AG20443 (cell line): ENCODE results near the gene SKIC2.
"Not testable (repeated sequence)": the region's sequence is repeated elsewhere in the genome, so short reads cannot be mapped to it uniquely, and the experiment has no call there.

Source experiments
- DNase-seq: peaks from one replicate; pipeline ENCODE4 v3.0.0; 2012; ENCODE audit warnings: low spot score, mixed read lengths

The SKIC2 gene

DNA sequence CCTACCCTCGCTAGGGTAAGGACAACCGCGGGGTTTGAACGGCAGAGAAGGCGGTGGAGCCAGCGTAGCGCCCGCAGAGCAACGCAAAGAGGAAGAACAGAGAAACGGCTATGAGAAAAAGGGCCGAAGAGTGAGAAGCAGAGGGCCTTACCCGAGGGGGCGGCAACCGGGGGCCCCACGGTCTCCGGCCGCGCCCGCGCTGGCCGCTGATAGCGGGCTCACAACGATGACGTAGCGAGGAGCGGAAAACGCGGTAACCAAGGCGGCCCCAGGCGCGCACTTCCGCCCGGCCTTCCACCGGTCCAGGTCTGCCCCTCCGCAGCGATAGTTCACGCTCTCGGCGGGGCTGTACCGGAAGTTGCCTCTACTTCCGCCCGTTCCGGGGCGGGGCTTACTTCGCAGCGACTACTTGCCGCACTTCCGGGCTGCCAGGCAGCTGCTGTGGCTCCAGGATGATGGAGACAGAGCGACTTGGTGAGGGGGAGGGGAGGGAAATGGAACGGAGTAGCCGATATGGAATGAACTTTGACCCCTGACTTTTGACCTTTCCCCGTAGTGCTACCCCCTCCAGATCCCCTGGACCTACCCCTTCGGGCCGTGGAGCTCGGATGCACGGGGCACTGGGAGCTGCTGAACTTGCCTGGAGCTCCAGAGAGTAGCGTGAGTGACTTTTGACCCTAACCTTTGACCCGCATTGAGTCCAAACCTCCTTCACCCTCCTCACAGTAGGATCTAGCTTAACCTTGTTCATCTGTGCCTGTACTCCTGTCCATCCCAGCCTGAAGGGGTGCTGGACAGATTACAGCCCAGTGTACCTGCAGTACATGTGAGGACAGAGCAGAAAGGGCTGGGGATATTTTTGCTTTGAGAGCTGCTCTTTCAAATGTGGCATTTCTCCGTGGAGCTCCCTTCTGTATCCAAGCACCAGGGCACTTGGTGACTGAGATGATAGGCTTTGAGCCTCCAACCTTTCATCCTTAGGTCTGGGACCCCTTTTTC lies at the start of gene SKIC2, which contains the start of gene NELFE:
SKIC2 (plus strand) TSS at position 435 of the 999 bp plus-strand sequence; CDS start at position 453, 18 bp downstream.
NELFE (minus strand) TSS at position 231 of the 999 bp plus-strand sequence. CDS start 525 bp downstream, outside the sequence.
- DNase-seq = peak; percentile 99

- DNase-seq = not testable (repeated sequence)
These were observed 49.7 kb upstream of the SKIC2 start for GRCh38 chr6:31909298-31909697.

DNA sequence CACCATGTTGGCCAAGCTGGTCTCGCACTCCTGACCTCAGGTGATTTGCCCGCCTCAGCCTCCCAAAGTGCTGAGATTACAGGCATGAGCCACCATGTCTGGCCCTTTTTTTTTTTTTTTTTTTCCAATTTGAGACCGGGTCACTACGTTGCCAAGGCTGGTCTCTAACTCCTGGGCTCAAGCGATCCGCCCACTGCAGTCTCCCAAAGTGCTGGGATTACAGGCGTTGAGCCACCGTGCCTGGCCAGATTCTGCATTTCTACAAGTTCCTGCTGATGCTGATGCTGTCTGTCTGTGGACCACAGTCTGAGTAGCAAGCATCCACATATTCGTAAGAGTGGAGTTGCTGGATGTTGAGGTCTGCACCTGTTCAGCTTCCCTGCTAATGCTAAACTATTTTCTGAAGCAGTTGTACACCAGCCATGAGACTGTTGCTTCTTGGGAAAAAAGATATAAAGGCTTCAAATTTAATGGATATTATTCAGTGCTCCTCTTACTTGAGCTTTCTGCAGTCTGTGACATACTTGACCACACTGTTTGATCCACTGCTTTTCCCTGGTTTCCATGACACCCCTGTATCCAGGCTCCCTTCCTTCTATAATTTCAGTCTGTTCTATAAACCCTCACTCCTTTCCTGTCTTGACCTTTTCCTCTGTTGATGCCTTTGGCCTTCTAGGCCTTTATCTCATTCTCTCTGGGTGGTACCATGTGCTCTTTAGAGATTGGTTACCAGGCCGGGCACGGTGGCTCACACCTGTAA lies 47.0 kb upstream of the SKIC2 start:
- no peak for DNase-seq

DNA sequence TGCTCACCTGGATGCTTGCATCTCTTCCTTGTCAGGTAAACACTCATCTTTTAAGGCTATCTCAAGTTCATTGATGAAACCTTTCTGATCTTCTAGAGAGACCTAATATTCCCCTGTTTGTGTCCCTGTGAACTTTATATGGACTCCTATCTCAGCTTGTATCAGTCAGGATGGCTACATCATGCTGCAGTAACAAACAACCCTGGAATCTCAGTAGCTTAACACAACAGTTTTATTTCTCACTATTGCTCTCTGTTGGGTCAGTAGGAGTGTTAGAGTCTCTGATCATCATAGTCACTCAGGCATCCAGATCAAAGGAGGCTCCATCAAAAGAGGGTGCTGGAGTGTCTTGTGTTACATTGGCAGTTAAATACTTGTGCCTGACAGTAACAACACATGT lies 43.6 kb upstream of the SKIC2 start:
- no peak for DNase-seq

DNA sequence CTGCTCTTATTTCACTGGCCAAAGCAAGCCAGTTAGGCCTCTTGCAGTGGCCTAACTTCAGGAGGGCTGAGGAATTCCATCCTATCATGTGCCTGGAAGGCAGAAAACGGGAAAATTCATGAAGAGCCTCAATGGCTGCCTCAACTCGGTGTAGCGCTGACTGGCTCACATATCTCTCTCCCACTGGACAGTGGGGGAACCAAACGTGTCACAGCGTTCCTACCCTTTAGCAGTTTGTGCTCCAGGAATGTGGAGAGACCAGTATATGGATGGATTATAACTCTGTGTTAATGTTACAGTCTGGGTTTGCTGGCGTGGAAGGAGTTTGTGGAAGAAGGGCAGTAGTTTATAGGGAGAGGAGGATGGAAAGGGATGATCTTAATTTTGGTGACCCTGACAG lies 43.2 kb upstream of the SKIC2 start:
- no peak for DNase-seq

DNA sequence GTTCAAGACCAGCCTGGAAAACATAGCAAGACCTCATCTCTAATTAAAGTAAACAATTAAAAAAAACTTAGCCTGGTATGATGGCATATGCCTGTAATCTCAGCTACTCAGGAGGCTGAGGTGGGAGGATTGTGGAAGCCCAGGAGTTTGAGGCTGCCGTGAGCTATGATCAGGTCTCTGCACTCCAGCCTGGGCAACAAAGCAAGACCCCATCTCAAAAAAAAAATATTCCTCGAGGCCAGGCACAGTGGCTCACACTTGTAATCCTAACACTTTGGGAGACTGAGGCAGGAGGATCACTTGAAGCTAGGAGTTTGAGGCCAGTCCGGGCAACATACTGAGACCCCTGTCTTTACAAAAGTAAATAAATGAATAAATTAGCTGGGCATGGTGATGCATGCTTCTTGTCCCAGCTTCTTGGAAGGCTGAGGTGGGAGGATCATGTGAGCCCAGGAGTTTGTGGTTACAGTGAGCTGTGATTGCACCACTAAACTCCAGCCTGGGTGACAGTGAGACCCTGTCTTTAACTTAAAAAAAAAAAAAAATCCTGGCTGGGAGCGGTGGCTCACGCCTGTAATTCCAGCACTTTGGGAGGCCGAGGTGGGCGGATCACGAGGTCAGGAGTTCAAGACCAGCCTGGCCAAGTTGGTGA lies 40.8 kb upstream of the SKIC2 start:
- DNase-seq = no peak

GRCh38 chr6:31919624-31920303 lies 39.2 kb upstream of the SKIC2 start:
- no peak for DNase-seq

- no peak for DNase-seq
These were observed 38.2 kb upstream of the SKIC2 start for GRCh38 chr6:31920811-31921210.

- DNase-seq = no peak
These were observed 36.0 kb upstream of the SKIC2 start for GRCh38 chr6:31922942-31923341.

DNA sequence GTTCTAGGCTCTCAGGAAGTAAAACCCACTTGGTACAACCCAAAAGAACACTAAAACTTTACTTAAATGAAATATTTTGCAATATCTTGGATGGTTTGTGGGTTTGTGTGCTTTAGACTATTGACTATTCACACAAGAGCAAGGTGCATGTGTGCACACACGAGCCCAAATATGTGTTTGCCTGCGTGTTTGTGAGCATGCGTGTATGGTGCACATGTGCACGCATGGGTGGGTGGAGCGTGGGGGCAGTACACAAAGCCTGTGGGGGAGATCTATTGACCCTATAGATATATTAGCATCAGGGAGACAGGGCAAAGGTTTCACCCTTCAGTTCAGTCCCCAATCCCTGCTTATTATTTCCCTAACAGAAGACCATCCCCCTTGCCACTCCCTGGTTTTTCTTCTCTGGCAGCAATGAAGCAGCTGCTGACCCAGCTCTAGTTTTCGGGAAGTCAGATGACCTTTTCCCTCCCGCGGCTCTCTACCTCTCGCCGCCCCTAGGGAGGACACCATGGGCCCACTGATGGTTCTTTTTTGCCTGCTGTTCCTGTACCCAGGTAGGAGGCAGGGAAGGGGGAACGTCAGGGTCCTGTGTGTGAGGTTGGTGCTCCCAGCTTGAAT lies 31.6 kb upstream of the SKIC2 start, which contains the start of gene C2:
C2 (plus strand) TSS at position 476 of the 621 bp plus-strand sequence; CDS start at position 512, 36 bp downstream.
- no peak for DNase-seq

DNA sequence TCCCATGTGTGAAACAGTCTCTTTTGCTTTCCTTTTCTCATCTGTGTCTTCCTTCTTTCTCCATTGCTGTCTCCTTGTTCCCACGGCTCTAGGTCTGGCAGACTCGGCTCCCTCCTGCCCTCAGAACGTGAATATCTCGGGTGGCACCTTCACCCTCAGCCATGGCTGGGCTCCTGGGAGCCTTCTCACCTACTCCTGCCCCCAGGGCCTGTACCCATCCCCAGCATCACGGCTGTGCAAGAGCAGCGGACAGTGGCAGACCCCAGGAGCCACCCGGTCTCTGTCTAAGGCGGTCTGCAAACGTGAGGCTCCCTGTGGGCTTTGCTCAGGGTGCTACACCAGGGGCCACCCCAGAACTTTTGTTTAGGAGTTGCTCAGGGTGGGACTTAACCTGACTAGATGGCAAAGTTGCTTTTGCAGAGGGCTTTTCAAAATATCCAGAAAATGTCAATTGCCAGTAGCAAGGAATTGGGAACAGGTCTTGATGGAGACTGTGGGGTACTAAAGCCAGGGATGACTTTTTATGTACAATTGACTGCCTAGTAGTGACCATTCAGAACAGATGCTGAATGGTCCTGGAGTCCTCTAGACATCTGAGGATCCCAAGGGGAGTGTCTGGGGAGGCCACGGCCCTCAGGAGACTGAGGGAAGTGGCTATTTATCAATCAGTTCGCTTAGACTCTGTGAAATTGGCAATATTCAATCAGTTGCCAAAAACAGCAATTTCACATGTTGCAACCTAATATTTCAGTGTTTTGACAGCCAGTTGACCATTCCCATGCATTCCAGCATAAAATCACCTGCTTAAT lies 30.9 kb upstream of the SKIC2 start:
- no peak for DNase-seq

GRCh38 chr6:31928672-31928939 lies 30.4 kb upstream of the SKIC2 start:
- no peak for DNase-seq

GRCh38 chr6:31930962-31931361 lies 28.0 kb upstream of the SKIC2 start:
- DNase-seq = no peak

- not testable (repeated sequence) for DNase-seq
These were observed 26.8 kb upstream of the SKIC2 start for GRCh38 chr6:31932137-31932536.

GRCh38 chr6:31933537-31933936 lies 25.4 kb upstream of the SKIC2 start:
- DNase-seq = no peak

DNA sequence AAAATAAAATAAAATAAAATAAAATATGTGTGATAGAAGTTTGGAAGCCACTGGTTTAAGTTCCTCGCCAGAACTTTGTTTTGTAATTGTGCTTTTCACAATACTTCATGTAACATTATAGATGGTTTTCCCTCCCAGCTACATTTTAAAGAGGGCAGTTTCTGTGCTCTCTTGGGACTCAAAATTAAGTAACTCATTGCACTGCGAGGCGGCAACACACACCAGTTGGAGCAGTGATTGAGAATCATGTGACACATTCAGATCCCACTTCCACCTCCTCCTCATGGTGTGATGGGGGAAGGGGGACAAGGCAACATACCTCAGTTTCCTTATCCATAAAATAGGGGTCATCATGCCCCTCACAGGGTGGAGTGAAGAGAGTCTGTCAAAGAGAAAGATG lies 24.0 kb upstream of the SKIC2 start:
- DNase-seq = no peak

DNA sequence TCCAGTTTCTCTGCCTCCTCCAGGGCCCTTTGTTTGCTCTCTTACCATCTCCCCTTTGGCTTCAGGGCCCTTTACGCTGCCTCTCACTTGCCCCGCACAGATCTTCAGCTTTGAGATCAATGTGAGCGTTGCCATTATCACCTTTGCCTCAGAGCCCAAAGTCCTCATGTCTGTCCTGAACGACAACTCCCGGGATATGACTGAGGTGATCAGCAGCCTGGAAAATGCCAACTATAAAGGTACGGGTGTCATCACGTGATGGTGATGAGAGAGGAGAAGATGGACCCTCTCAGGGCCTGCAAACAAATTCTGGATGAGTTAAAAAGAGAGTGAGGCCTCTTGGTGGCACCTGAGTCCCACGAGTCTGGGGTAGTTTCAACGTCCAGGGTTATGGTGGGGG lies 23.2 kb upstream of the SKIC2 start:
- DNase-seq = no peak

DNA sequence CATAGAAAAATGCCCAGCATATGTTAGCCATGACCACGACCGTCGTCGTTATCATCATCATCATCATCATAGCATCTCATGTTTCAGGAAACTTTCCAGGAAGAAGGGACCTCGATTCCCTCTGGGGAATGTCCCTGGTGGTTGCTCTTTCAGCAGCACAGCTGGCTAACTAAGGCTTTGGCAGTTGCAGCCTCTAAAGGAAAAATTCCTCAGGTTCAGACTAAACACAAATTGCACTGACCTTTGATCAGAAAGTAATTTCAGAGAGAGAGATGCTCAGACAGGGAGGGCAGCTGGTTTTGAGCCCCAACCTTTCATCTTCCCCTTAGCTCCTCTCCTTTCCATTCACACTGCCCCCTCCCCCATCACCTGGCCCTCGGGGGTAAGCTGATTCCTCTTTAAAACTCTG lies 18.7 kb upstream of the SKIC2 start:
- DNase-seq = peak; percentile 25

DNA sequence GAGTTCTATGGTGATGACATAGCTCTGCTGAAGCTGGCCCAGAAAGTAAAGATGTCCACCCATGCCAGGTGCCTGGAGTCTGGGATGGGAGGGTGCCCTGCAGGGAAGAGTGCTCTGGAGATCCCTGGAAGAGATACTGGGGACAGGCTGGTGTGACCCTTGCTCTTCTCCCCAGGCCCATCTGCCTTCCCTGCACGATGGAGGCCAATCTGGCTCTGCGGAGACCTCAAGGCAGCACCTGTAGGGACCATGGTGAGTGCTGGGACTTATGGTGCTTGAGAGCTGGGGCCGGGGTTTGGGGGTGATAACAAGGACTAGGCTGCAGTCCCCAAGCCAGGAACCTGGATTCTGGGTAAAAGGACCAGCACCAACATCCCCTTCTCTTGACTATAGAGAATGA lies 15.2 kb upstream of the SKIC2 start:
- no peak for DNase-seq

DNA sequence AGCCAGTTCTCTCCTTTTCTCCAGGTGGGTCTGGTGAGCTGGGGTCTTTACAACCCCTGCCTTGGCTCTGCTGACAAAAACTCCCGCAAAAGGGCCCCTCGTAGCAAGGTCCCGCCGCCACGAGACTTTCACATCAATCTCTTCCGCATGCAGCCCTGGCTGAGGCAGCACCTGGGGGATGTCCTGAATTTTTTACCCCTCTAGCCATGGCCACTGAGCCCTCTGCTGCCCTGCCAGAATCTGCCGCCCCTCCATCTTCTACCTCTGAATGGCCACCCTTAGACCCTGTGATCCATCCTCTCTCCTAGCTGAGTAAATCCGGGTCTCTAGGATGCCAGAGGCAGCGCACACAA lies 13.8 kb upstream of the SKIC2 start:
- no peak for DNase-seq
